Left colon (tissue), 2 donors: ENCODE measurements around the gene CCN6. TPM values are rescaled to one million over a fixed set of nuclear protein-coding genes. Genes with fewer than 3 reads are reported as not detected.

Experiments
- ATAC-seq: fragments of 200-7000 bp; cut with Tn5 transposase; one replicate; pipeline ENCODE4 v1.9.1; 2020; ENCODE audit warnings: mild to moderate bottlenecking, moderate library complexity
- DNase-seq, 2 donors: peaks; one replicate each; pipeline ENCODE4 v3.0.0-alpha.2; 2020
- intact Hi-C, 2 donors: fragments of 100-400 bp; cut with DNase I in 1 of 2; cut with micrococcal nuclease in 1 of 2; formaldehyde crosslinking; loops; one replicate each; pipeline versions ENCODE4 v1.11.2 to v1.14.0; 2022; cut with DNase I, micrococcal nuclease
- long read RNA-seq: library from polyadenylated mRNA; unstranded; transcript quantifications from one replicate; pipeline ENCODE4 v2.0.0, GENCODE V29; 2021
- total RNA-seq, 2 donors: library from RNA; stranded (reverse); fragmentation: NEBNext Ultra II Directional; extraction: Animal tissue kit (Norgen Biotek cat#: 25700); gene quantifications; one replicate each; pipeline ENCODE4 v1.2.1, GENCODE V29; 2021
- donor health status: DM: no; HTN: no; CAD: no.
- donor health status: DM: yes; HTN: yes; CAD: no.

The CCN6 gene
- total RNA-seq = not detected
- long read RNA-seq = 0 reads

DNA sequence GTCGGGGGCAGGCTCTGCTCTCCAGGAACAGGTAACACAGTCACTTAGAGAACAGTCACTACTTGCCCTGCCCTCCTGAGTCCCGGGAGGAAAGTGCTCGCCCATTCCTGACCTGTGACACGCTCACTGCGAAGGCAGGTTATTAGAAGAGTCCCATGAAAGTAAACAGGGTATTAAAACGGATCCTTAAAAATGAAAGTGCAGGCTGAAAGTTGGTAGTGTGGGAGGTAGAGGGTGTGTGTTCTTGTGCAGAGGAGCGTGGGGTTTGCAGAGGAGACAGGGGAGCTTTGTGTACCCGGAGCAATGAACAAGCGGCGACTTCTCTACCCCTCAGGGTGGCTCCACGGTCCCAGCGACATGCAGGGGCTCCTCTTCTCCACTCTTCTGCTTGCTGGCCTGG, at the start of gene CCN6:
Gene CCN6, plus strand, starts transcription at position 104 of the 400 bp plus-strand sequence. Its CDS starts 254 bp downstream, at position 358.
- DNase-seq (no peak), ATAC-seq (no peak)
- intact Hi-C loops = no loop called here

DNA sequence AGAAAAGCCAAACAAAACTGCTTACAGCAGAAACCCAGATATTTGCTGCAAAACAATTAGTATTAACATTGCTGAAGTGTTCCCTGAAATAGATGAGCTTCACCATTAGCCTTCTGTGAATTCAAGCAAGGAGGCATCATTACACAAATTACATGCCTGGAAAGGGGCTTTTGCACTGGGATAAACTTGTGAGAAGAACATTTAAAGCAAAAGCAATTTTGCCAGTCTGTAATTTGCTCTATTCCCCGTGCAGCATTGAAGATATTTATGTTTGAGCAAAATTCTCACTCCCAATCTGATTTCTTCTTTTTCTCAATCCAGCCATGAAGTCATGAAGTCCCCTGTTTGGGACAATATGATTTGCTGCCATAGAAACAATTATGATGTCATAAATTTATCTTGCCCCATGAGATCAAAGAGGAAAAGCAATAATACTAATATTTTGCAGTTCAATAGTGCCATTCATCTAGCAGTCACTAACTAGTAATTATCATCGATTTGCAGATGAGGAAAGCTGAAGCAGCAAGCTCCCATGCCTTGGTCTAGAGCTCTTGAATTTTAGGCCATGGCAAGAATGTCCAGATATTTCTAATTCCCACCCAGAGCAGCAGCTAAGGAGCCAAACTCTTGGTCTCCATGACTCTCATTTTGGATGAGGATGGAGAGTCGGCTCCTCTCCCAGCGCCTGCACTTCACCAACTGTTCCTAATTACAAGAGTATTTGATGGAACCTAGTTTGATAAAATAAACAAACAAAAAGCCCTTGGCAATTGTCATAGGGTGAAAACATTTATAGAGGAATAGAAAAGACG, 49.5 kb upstream of the CCN6 start:
- ATAC-seq (no peak), DNase-seq (no peak)
- intact Hi-C loops = no loop called here

- ATAC-seq = no peak
- intact Hi-C loops = no loop called here
- DNase-seq = peak in 1 of 2 donors; percentile 33
Measured at GRCh38 chr6:112005013-112005371, 48.9 kb upstream of the CCN6 start.

DNA sequence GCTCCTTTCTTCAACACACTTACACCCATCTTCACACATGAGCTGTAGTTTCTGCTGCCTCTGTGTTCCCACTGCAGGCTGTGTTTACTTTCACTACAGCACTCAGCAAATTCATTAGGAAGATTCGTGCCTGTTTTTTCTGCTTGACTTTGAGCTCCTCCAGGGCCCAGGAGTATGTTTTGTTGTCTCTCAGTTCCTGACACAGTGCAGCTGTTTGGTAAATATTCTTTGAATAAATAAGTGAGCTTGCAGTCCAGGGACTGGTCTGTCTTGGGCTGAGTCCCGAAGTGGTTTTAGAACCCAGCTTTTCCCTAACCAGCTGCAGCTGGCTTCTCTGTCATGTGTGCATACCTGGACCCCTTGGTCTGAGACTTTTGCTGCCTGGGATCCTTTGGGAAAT, 46.6 kb upstream of the CCN6 start:
- intact Hi-C loops = no loop called here
- no peak for DNase-seq
- no peak for ATAC-seq

DNA sequence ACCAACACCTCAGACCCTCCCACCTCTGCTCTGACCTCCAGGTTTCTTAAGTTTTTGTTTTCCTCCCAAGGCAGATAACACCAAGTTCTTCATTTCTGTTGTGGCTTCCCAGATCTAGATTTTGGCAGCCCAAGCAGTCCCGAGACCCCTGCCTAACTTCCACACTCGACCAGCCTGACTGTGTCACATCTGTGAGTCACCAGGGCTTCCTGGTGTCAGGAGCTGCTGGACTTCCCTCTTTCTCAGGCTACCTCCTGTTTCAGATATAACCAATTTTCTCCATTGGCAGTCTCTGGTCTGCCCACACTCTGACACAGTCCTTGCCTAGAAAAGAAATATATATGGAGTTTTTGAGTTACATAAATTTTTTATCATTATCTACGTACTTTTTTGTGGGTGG, 46.1 kb upstream of the CCN6 start:
- intact Hi-C loops = no loop called here
- ATAC-seq = no peak
- no peak for DNase-seq

- ATAC-seq = no peak
- no peak for DNase-seq
- intact Hi-C loops = no loop called here
Measured at GRCh38 chr6:112008482-112008881, 45.4 kb upstream of the CCN6 start.

DNA sequence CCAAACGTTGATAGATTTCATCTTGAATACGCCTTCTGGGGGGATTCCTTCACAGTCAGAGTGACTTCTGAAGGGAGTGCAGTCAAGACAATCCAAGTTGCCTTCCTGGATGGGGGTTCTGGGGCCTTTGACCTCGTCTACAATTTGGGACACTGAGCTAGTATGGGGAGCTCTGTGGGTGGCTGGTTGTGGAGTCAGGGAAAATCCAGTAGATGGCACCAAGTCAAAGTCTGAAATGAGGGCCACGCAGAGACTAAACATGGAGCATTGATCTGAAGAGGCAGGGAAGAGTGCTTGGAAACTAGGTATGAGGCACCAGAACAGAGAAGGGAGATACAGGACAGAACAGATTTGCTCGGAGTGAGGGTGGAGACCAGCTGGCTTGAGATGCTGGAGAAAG, 43.6 kb upstream of the CCN6 start:
- ATAC-seq (peak; percentile 37), DNase-seq (no peak)
- intact Hi-C loops = no loop called here

DNA sequence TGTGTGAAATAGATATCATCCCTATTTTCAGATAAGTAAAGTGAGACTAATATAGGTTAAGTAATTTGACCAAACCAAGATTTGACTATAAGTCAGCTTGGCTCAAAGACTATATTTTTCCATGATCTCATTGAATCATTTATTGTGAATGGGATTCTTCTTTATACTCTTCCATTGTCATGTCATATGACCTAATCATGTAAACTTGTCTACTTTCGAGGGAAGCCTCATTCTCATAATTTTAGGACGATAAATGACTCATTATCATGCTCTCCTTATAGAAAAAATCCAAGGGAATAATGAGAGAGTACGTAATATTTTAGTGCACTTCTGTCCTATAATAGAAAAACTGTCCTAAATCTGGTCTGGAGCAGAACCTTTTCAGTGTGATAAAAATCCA, 40.9 kb upstream of the CCN6 start:
- intact Hi-C loops = no loop called here
- ATAC-seq (no peak), DNase-seq (no peak)

DNA sequence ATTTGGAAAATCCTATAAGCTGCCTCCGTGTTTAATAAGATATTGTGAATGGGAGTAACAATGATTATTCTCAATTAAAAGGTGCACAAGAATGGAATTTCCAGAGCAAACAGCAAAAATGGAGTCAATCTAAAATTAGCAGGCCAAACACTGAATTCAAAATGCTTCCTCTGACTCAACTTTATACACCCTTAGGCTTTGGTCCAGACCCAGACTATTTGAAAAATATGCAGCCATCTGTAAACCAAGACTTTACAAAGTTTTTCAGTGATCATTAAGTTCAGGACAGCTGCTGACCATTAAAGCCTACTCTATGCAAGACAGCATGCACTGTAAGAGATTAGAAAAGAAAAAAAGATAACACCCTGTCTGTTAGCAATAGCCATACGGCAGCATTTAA, 39.4 kb upstream of the CCN6 start:
- DNase-seq = no peak
- intact Hi-C loops = no loop called here
- no peak for ATAC-seq

GRCh38 chr6:112015725-112016124, 38.2 kb upstream of the CCN6 start:
- no peak for ATAC-seq
- no peak for DNase-seq
- intact Hi-C loops = no loop called here

DNA sequence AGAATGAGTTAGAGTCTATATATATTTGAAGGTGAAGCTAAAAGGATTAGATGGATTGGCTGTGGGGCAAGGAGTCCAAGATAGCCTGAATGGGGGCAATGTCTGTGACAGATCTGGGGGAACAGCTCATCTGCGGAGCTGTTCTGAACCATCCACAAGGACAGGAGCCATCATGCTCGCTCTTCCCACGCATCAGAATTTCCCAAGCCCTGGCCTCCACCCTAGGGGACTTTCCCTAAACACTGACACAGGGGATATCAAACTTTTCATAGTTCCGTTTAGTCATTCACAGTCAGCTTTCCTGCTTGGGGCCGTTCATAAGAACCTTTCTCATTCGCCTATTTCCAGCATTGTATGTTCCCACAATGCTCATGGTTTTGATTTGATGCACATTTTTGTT, 37.6 kb upstream of the CCN6 start:
- intact Hi-C loops = no loop called here
- no peak for DNase-seq
- ATAC-seq = no peak

GRCh38 chr6:112017169-112017568, 36.7 kb upstream of the CCN6 start:
- DNase-seq = no peak
- intact Hi-C loops = no loop called here
- no peak for ATAC-seq

GRCh38 chr6:112017760-112018537, 36.0 kb upstream of the CCN6 start:
- intact Hi-C loops = no loop called here

DNA sequence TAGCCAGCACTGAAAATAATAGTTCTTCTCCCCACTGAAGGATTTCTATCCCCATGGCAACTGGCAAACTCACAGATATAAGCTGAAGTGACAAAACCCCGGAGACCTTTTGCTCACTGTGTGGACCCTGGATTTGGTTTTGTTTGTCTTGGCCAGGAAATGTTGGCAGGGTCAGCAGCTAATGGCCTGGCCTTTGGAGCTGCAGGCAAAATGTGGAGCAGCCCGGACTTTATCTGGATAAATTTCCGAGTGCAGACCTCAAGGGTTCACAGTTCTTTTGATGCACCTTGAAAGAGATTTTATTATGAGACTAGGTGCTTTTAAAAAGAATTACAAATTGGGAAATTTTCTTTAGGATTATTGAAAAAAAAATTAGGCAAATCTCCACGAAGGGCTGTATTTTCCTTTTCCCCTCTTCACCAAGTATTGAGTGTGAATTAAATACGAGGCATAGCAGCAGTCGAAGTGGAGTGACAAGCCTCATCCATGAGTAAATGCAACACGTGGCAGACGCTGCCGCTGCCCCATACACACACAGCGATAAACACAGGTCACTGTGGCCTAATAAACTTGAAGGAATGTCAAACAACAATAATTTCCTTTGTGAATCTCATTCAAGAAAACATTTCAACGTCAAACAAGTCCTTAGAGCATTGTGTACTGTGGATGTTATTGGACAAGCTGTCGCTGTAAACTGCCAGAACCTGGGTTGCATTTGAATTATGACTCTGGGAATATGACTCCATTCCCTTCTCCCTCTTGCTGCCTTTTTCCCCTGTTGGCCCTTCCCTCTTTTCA, 35.1 kb upstream of the CCN6 start:
- no peak for ATAC-seq
- no peak for DNase-seq
- intact Hi-C loops = no loop called here

More at GRCh38 chr6:112017760-112018537, 36.0 kb upstream of the CCN6 start:
- no peak for DNase-seq
- ATAC-seq = no peak

DNA sequence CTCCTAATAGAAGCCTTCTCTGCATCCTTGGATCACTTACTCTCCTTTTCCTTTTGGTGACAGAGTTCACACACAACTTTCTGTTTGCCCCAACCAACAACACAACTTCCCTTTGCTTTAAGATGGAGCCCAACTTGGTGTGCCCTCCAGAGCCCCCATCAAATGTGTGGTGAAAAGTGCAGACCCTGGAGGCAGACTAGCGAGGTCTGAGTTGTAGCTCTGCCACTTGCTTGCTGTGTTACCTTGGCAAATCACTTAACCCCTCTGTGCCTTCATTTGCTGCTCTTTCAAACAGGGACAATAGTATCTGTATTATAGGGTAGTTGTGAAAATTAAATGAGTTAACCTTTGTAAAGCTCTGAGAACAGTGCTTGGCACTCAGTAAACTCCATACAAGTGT, 34.3 kb upstream of the CCN6 start:
- intact Hi-C loops = no loop called here
- ATAC-seq = no peak
- DNase-seq = no peak

GRCh38 chr6:112021691-112022310, 32.1 kb upstream of the CCN6 start:
- ATAC-seq = no peak
- intact Hi-C loops = loop anchor here in 1 of 2 donors (10.0 kb wide), 1 partner anchor 307 kb away; no protein-coding TSS in a partner anchor
- no peak for DNase-seq

DNA sequence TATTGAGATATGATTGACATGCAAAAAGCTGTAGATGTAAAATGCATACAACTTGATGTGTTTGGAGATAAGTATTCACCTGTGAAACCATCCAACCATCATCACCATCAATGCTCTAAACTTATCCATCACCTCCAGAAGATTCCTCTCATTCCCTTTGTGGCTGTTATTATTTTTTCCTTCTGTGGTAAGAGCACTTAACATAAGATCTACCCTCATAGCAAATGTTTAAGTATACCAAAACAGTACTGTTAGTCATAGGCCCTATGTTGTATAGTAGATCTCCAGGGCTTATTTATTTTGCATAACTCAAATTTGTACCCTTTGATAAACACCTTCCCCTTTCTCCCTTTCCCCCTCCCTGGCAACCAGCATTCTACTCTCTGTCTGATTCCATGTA, 31.2 kb upstream of the CCN6 start:
- intact Hi-C loops = loop anchor here in 1 of 2 donors (10.0 kb wide), 1 partner anchor 308 kb away; no protein-coding TSS in a partner anchor
- ATAC-seq (no peak), DNase-seq (no peak)

DNA sequence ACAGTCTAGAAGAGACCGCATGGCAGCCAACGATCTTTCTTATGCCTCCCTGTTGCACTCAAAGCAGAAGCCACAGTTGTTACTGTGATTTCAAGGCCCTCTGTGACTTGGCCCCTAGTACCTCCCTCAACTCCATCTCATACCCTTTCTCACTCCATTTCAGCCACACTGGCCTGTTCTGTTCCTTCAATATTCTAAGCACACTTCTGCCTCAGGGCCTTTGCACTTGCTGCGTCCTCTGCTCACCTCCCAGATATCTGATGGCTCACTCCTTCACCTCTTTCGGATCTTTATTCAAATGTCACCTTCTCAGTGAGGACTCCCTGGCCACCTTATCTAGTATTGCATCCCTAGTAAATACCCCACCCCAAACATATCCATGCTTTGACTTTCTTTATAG, 29.4 kb upstream of the CCN6 start:
- intact Hi-C loops = loop anchor here in 1 of 2 donors (10.0 kb wide), 1 partner anchor 310 kb away; no protein-coding TSS in a partner anchor
- DNase-seq (no peak), ATAC-seq (no peak)

- ATAC-seq (no peak), DNase-seq (no peak)
- intact Hi-C loops = loop anchor here in 1 of 2 donors (10.0 kb wide), 1 partner anchor 312 kb away; no protein-coding TSS in a partner anchor
Measured at GRCh38 chr6:112026933-112027332, 27.0 kb upstream of the CCN6 start.
